Endothelial cell of umbilical vein (primary cell): ENCODE data around the gene SLC25A22.

Experiments used
- CTCF ChIP-seq, 2 donors: IDR thresholded peaks; 1 replicate in 1 of 2; 2 replicates in 1 of 2; pipeline ENCODE4 v1.5.1; 2011; ENCODE audit warnings: low read length in 2 of 2, mild to moderate bottlenecking in 2 of 2, moderate library complexity in 2 of 2, control low read depth in 1 of 2, inconsistent platforms in 1 of 2, low read depth in 1 of 2; ENCODE audit not compliant: insufficient read depth in 1 of 2; ENCODE audit errors: extremely low read depth in 1 of 2
- EZH2 ChIP-seq: IDR thresholded peaks from 2 replicates; pipeline ENCODE4 v1.6.1; 2012; ENCODE audit warnings: borderline replicate concordance, low read depth, mild to moderate bottlenecking, moderate library complexity, low read length, inconsistent platforms; ENCODE audit not compliant: severe bottlenecking
- GATA2 ChIP-seq: IDR thresholded peaks from 2 replicates; pipeline ENCODE4 v1.7.0; 2011; ENCODE audit warnings: low read depth, mild to moderate bottlenecking, moderate library complexity, mixed read lengths, low read length; ENCODE audit not compliant: insufficient read length, insufficient read depth
- JUN ChIP-seq: IDR thresholded peaks from 2 replicates; pipeline ENCODE4 v1.6.1; 2011; ENCODE audit warnings: borderline replicate concordance, low read depth; ENCODE audit not compliant: insufficient read length, insufficient read depth
- MYC ChIP-seq: IDR thresholded peaks from one replicate; pipeline ENCODE4 v1.6.1; 2011; ENCODE audit warnings: mild to moderate bottlenecking, low read depth, low read length
- POLR2A ChIP-seq: IDR thresholded peaks from 2 replicates; pipeline ENCODE4 v1.6.1; 2012; ENCODE audit warnings: low read depth, mild to moderate bottlenecking, control low read depth, low read length
- POLR2AphosphoS5 ChIP-seq: IDR thresholded peaks from 2 replicates; pipeline ENCODE4 v1.6.1; 2012; ENCODE audit warnings: low read depth, mild to moderate bottlenecking, control low read depth, low read length, moderate library complexity; ENCODE audit not compliant: insufficient read depth
- TF ChIP-seq, protein P1 (sequence below): IDR thresholded peaks from 2 replicates; pipeline ENCODE4 v1.6.1; 2011; ENCODE audit not compliant: insufficient read depth, insufficient read length

DNA sequence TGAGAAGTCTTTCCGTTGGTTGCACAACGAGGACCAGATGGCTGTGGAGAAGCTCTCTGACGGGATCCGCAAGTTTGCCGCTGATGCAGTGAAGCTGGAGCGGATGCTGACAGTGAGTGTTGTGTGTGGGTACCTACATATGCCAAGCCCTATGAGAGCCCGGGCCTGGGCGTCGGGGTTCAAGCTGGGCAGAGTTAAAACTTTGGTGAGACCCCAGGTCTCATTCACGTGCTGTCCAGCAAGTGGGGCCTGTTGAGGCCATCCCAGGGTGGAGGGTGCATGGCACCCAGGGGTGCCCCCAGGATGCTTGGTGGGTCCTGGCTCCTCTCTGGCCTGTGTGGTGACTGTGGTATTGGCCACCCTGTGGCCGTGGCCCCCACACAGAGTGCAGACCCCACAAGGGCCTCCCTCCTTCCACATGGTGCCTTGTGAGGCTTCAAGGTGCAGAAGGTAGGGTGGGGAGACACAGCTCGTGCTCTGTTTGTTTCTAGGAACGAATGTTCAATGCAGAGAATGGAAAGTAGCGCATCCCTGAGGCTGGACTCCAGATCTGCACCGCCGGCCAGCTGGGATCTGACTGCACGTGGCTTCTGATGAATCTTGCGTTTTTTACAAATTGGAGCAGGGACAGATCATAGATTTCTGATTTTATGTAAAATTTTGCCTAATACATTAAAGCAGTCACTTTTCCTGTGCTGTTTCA, 33.6 kb downstream of the SLC25A22 start:
- TF ChIP-seq CTCF (IDR thresholded peaks at IDR 0.05; ENCODE audit: extremely low read depth in 1 of 2, insufficient read depth in 1 of 2, low read depth in 1 of 2, low read length in 2 of 2) (no peak), EZH2 (no peak), POLR2A (no peak), POLR2AphosphoS5 (no peak), JUN (no peak), GATA2 (no peak), MYC (no peak)
- TF ChIP-seq, protein P1, sequence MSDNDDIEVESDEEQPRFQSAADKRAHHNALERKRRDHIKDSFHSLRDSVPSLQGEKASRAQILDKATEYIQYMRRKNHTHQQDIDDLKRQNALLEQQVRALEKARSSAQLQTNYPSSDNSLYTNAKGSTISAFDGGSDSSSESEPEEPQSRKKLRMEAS = no peak
